H1 (cell line): ENCODE results near the gene CCDC9B. TPM values are rescaled to one million over a fixed set of nuclear protein-coding genes. Genes with fewer than 3 reads are reported as not detected.
A peak's percentile ranks its signal among the peaks of the same experiment; 100 is the strongest.

Experiments used
- CTCF ChIA-PET: fragments of 300-600 bp; sonication (Branson Sonifier 250); formaldehyde crosslinking; loops from one replicate; lab custom pipeline; 2021; ENCODE audit not compliant: partially characterized antibody; lab: Charles Lee
- POLR2A ChIA-PET: fragments of 300-600 bp; sonication (Branson Sonifier 250); formaldehyde crosslinking; loops from one replicate; lab custom pipeline; 2021; ENCODE audit warnings: inconsistent platforms; ENCODE audit not compliant: partially characterized antibody; lab: Charles Lee
- DNase-seq, 2 experiments: peaks; one replicate each; pipeline versions ENCODE4 v3.0.0 to v3.0.0-alpha.2; 2010 to 2022; ENCODE audit warnings: low spot score in 2 of 2, low read depth in 1 of 2, mixed read lengths in 1 of 2
- FAIRE-seq: peaks from 2 replicates; lab custom pipeline; 2011; peaks lifted over from hg19 to GRCh38; lab: Jason Lieb, UNC
- H2AFZ ChIP-seq: 2 replicates; pipeline ENCODE4 v1.8.1; 2012; ENCODE audit warnings: low read length, inconsistent platforms
- H2AK5ac ChIP-seq: 2 replicates; pipeline ENCODE4 v1.6.1; 2013; ENCODE audit warnings: low read depth, low read length
- H2BK120ac ChIP-seq: replicated peaks from 2 replicates; pipeline ENCODE3; 2013; ENCODE audit warnings: low read depth, low read length, inconsistent platforms
- H2BK12ac ChIP-seq: 2 replicates; pipeline ENCODE4 v1.6.1; 2013; ENCODE audit warnings: low read depth, low read length
- H2BK15ac ChIP-seq: 2 replicates; pipeline ENCODE4 v1.6.1; 2013; ENCODE audit warnings: low read length
- H2BK20ac ChIP-seq: 2 replicates; pipeline ENCODE4 v1.6.1; 2013; ENCODE audit warnings: low read length
- H2BK5ac ChIP-seq: 2 replicates; pipeline ENCODE4 v1.6.1; 2013; ENCODE audit warnings: low read depth, low read length
- H3K14ac ChIP-seq: 2 replicates; pipeline ENCODE4 v1.6.1; 2013; ENCODE audit warnings: inconsistent platforms; ENCODE audit not compliant: insufficient read length
- H3K18ac ChIP-seq: 2 replicates; pipeline ENCODE4 v1.6.1; 2013; ENCODE audit warnings: low read length; ENCODE audit errors: extremely low read depth
- H3K23ac ChIP-seq: 2 replicates; pipeline ENCODE4 v1.6.1; 2013; ENCODE audit warnings: inconsistent platforms; ENCODE audit not compliant: insufficient read length
- H3K23me2 ChIP-seq: 2 replicates; pipeline ENCODE4 v1.6.1; 2013; ENCODE audit warnings: low read depth, low read length
- H3K27ac ChIP-seq: 2 replicates; pipeline ENCODE4 v1.6.1; 2011; ENCODE audit warnings: low read depth, low read length, inconsistent platforms
- H3K27me3 ChIP-seq, 4 experiments: replicated peaks in 1 of 4; 1 replicate in 1 of 4; 2 replicates in 3 of 4; pipeline versions ENCODE4 v1.6.1 to v1.8.1; 2011 to 2013; ENCODE audit warnings: low read length in 3 of 4, mild to moderate bottlenecking in 3 of 4, inconsistent platforms in 2 of 4, mixed read lengths in 2 of 4, moderate library complexity in 1 of 4; ENCODE audit not compliant: control insufficient read depth in 3 of 4, insufficient read depth in 3 of 4; ENCODE audit errors: extremely low read depth in 1 of 4
- H3K36me3 ChIP-seq, 4 experiments: 2 replicates each; pipeline versions ENCODE4 v1.6.1 to v1.8.1; 2011 to 2013; ENCODE audit warnings: mild to moderate bottlenecking in 4 of 4, low read length in 3 of 4, moderate library complexity in 2 of 4, control low read depth in 1 of 4, inconsistent platforms in 1 of 4; ENCODE audit not compliant: insufficient read depth in 4 of 4, control insufficient read depth in 2 of 4
- H3K4ac ChIP-seq: replicated peaks from 2 replicates; pipeline ENCODE3; 2013; ENCODE audit warnings: low read length, low read depth, mixed read lengths, inconsistent platforms; ENCODE audit not compliant: insufficient read length
- H3K4me1 ChIP-seq, 4 experiments: replicated peaks in 1 of 4; 1 replicate in 1 of 4; 2 replicates in 3 of 4; pipeline versions ENCODE4 v1.6.1 to v1.8.1; 2011 to 2013; ENCODE audit warnings: low read length in 3 of 4, inconsistent platforms in 2 of 4, mixed read lengths in 1 of 4; ENCODE audit not compliant: insufficient read depth in 4 of 4, control insufficient read depth in 3 of 4
- H3K4me2 ChIP-seq, 2 experiments: 2 replicates each; pipeline versions ENCODE4 v1.6.1 to v1.8.1; 2011 to 2013; ENCODE audit warnings: low read depth in 2 of 2, low read length in 2 of 2, control low read depth in 1 of 2, inconsistent platforms in 1 of 2, mild to moderate bottlenecking in 1 of 2; ENCODE audit not compliant: insufficient read depth in 1 of 2
- H3K4me3 ChIP-seq, 4 experiments: fragments of 200-600, 300-600 bp in 1 of 4; sonication (generic), shearing (Covaris generic), sonication (Bioruptor Twin) in 1 of 4; 2 replicates each; pipeline versions ENCODE4 v1.5.1 to v1.8.1; 2011 to 2016; ENCODE audit warnings: low read length in 4 of 4, low read depth in 3 of 4, control low read depth in 2 of 4, inconsistent platforms in 2 of 4, mild to moderate bottlenecking in 2 of 4, mixed read lengths in 1 of 4, moderate library complexity in 1 of 4; ENCODE audit not compliant: insufficient read depth in 2 of 4; ENCODE audit errors: extremely low read depth in 1 of 4
- H3K56ac ChIP-seq: replicated peaks from 2 replicates; pipeline ENCODE3; 2013; ENCODE audit warnings: low read depth, mild to moderate bottlenecking, mixed read lengths, low read length, inconsistent platforms; ENCODE audit not compliant: insufficient read length
- H3K79me1 ChIP-seq: 2 replicates; pipeline ENCODE4 v1.6.1; 2013; ENCODE audit warnings: low read depth, low read length, control low read depth
- H3K79me2 ChIP-seq, 2 experiments: 2 replicates each; pipeline versions ENCODE4 v1.6.1 to v1.8.1; 2012 to 2013; ENCODE audit warnings: low read length in 2 of 2, mild to moderate bottlenecking in 2 of 2, inconsistent platforms in 1 of 2; ENCODE audit not compliant: insufficient read depth in 2 of 2, control insufficient read depth in 1 of 2
- H3K9ac ChIP-seq, 4 experiments: replicated peaks in 1 of 4; 1 replicate in 1 of 4; 2 replicates in 3 of 4; pipeline versions ENCODE4 v1.6.1 to v1.8.1; 2011 to 2013; ENCODE audit warnings: low read depth in 3 of 4, low read length in 3 of 4, control low read depth in 2 of 4, mild to moderate bottlenecking in 2 of 4, moderate library complexity in 2 of 4, inconsistent platforms in 1 of 4; ENCODE audit errors: extremely low read depth in 1 of 4
- H3K9me3 ChIP-seq, 2 experiments: 2 replicates each; pipeline versions ENCODE4 v1.6.1 to v1.8.1; 2012 to 2013; ENCODE audit warnings: mild to moderate bottlenecking in 2 of 2, moderate library complexity in 2 of 2, control low read depth in 1 of 2, inconsistent platforms in 1 of 2, low read depth in 1 of 2, low read length in 1 of 2, mixed read lengths in 1 of 2; ENCODE audit not compliant: insufficient read depth in 2 of 2
- H4K20me1 ChIP-seq, 2 experiments: replicated peaks in 1 of 2; 2 replicates each; pipeline versions ENCODE3 to v1.8.1; 2011 to 2013; ENCODE audit warnings: inconsistent platforms in 2 of 2, low read length in 2 of 2, mild to moderate bottlenecking in 1 of 2; ENCODE audit not compliant: insufficient read depth in 2 of 2, control insufficient read depth in 1 of 2
- H4K5ac ChIP-seq: 2 replicates; pipeline ENCODE4 v1.6.1; 2013; ENCODE audit warnings: low read length, low read depth, mixed read lengths, inconsistent platforms; ENCODE audit not compliant: insufficient read length
- H4K8ac ChIP-seq: 2 replicates; pipeline ENCODE4 v1.8.0; 2013; ENCODE audit warnings: mild to moderate bottlenecking, moderate library complexity, low read length, inconsistent platforms; ENCODE audit not compliant: insufficient read depth; ENCODE audit errors: extremely low read depth
- H4K91ac ChIP-seq: replicated peaks from 2 replicates; pipeline ENCODE3; 2013; ENCODE audit warnings: low read length, mixed read lengths, inconsistent platforms; ENCODE audit not compliant: insufficient read length
- ASH2L ChIP-seq: fragments of 200-600, 300-600 bp; sonication (generic); IDR thresholded peaks from one replicate; pipeline ENCODE4 v1.7.1; 2017; ENCODE audit warnings: low read length
- ATF2 ChIP-seq: IDR thresholded peaks from 2 replicates; pipeline ENCODE4 v1.6.1; 2012; ENCODE audit warnings: low read length, inconsistent platforms
- GABPA ChIP-seq: IDR thresholded peaks from 2 replicates; pipeline ENCODE4 v1.6.1; 2011; ENCODE audit warnings: mild to moderate bottlenecking, low read length, moderate library complexity, borderline replicate concordance; ENCODE audit not compliant: insufficient read depth
- GTF2F1 ChIP-seq: IDR thresholded peaks from 2 replicates; pipeline ENCODE4 v1.6.1; 2012; ENCODE audit warnings: low read depth, low read length, improper control_type of control experiment, borderline replicate concordance
- POLR2A ChIP-seq, 2 experiments: IDR thresholded peaks; 1 replicate in 1 of 2; 2 replicates in 1 of 2; pipeline ENCODE4 v1.6.1; 2011; ENCODE audit warnings: low read depth in 2 of 2, low read length in 2 of 2, mild to moderate bottlenecking in 2 of 2; ENCODE audit errors: control extremely low read depth in 1 of 2
- RBBP5 ChIP-seq: IDR thresholded peaks from 2 replicates; pipeline ENCODE4 v1.7.1; 2012; ENCODE audit warnings: low read depth, mild to moderate bottlenecking, inconsistent platforms, low read length, moderate library complexity, borderline replicate concordance
- TCF12 ChIP-seq: IDR thresholded peaks from 2 replicates; pipeline ENCODE4 v1.6.1; 2011; ENCODE audit warnings: low read depth, mild to moderate bottlenecking, low read length
- TEAD4 ChIP-seq: IDR thresholded peaks from 2 replicates; pipeline ENCODE4 v1.6.1; 2012; ENCODE audit warnings: low read depth, low read length, inconsistent platforms, mixed read lengths
- WGBS, 2 experiments: shearing (Covaris generic) in 1 of 2; methylation state at CpG; one replicate each; pipeline versions ENCODE4 v1.1.6 to v1.1.7; 2013 to 2015; ENCODE audit warnings: low lambda C conversion rate in 2 of 2, mixed read lengths in 2 of 2, inconsistent platforms in 1 of 2, low coverage in 1 of 2, missing lambda C conversion rate in 1 of 2; ENCODE audit not compliant: insufficient replicate concordance in 2 of 2, insufficient coverage in 1 of 2, insufficient read length in 1 of 2; ENCODE audit errors: extremely low coverage in 1 of 2, missing lambda C conversion rate in 1 of 2; 5-methylcytosine and 5-hydroxymethylcytosine counted together
- polyA plus RNA-seq, 7 experiments: library from polyadenylated mRNA; depleted of rRNA in 3 of 7; stranded (reverse) in 5 of 7; unstranded in 2 of 7; fragments of >200 nt in 5 of 7; fragments of 200-250 nt in 2 of 7; gene quantifications; 1 replicate in 5 of 7; 2 replicates in 1 of 7; 4 replicates in 1 of 7; pipeline versions ENCODE4 v1.2.1 to v1.2.3, GENCODE V29; 2011 to 2013; ENCODE audit warnings: missing spikeins in 2 of 7, mixed read lengths in 2 of 7
- total RNA-seq: library from RNA; stranded (reverse); fragmentation: NEBNext Ultra II Directional; extraction: Animal tissue kit (Norgen Biotek cat#: 25700); gene quantifications from 2 replicates; pipeline ENCODE4 v1.2.1, GENCODE V29; 2021
- TF ChIP-seq, protein P1 (sequence below): IDR thresholded peaks from 2 replicates; pipeline ENCODE4 v1.6.1; 2011; ENCODE audit warnings: low read depth, mild to moderate bottlenecking, low read length; ENCODE audit not compliant: insufficient read depth

CCDC9B gene
- total and polyA plus RNA-seq, 2 of the 8 experiments (the other 6 are each of a cell fraction or from before 2014, with no cell fraction given) = 0.45 to 0.78 TPM

GRCh38 chr15:40335938-40336743 is 4.6 kb downstream of the CCDC9B start:
- H3K9me3 ChIP-seq = no peaks in the 10 kb centered on the region
- H3K4me3 ChIP-seq = no peak overlapping the region
- WGBS, 2 experiments = 88% methylated on average over 11 of the region's 13 CpGs; no CpG with 5 or more reads in 1 of the 2 experiments
- no peak overlapping the region for H3K56ac ChIP-seq
- H2BK15ac ChIP-seq = 0 out of 2 replicates have a peak overlapping the region, but pooled peaks have one; percentile 19
- no peak overlapping the region for H2BK20ac ChIP-seq
- peaks cover 0 to 4% (median under 1%) of the 10 kb centered on the region in 4 experiments; a peak in 1 of 7 replicates for H3K27me3 ChIP-seq
- H3K4me1 ChIP-seq = peaks cover 0 to 44% (median 28%) of the 10 kb centered on the region in 4 experiments; a peak in 6 of 7 replicates
- H4K91ac ChIP-seq = no peak overlapping the region
- no peaks in the 10 kb centered on the region for H4K20me1 ChIP-seq
- H3K14ac ChIP-seq = no peak overlapping the region
- no peak overlapping the region for H3K4me2 ChIP-seq
- H2BK120ac ChIP-seq = no peak overlapping the region
- TF ChIP-seq RBBP5 (no peak), ASH2L (no peak), POLR2A (IDR thresholded peaks at IDR 0.05; ENCODE audit: control extremely low read depth in 1 of 2, low read depth in 2 of 2, low read length in 2 of 2) (no peak), TEAD4 (no peak), GTF2F1 (no peak), ATF2 (no peak), GABPA (no peak), TCF12 (no peak)
- TF ChIP-seq, protein P1, sequence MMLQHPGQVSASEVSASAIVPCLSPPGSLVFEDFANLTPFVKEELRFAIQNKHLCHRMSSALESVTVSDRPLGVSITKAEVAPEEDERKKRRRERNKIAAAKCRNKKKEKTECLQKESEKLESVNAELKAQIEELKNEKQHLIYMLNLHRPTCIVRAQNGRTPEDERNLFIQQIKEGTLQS = no peak
- no peaks in the 10 kb centered on the region; a peak in 1 of 8 replicates for H3K36me3 ChIP-seq
- H3K4ac ChIP-seq = no peak overlapping the region
- peak overlapping the region; percentile 68; the same call in 1 of the 2 replicates for H2BK12ac ChIP-seq
- H2AFZ ChIP-seq = no peak overlapping the region
- no peak overlapping the region for H2BK5ac ChIP-seq
- POLR2A ChIA-PET = interaction anchor here (1.0 to 8.1 kb wide), 12 partner anchors 8 to 61 kb away, joined by 3 to 66 read pairs (median 4); partner anchors contain the start of genes INAFM2, KNSTRN and PLCB2
- DNase-seq (no peak), FAIRE-seq (no peak)
- no peaks in the 10 kb centered on the region; the same call in 1 of the 2 replicates for H3K23me2 ChIP-seq
- no peaks in the 10 kb centered on the region for H3K79me2 ChIP-seq
- H3K18ac ChIP-seq = peak overlapping the region; percentile 34; the same call in 1 of the 2 replicates
- no peak overlapping the region for H2AK5ac ChIP-seq
- no peak overlapping the region for H3K23ac ChIP-seq
- CTCF ChIA-PET = interaction anchor here (0.5 to 27.4 kb wide), 28 partner anchors 8 to 312 kb away, joined by 3 to 584 read pairs (median 9); partner anchors contain the start of genes ANKRD63, BAHD1, DISP2 and INAFM2
- no peak overlapping the region for H3K9ac ChIP-seq
- H4K8ac ChIP-seq = no peak overlapping the region; the same call in 1 of the 2 replicates
- H3K27ac ChIP-seq = no peak overlapping the region
- H4K5ac ChIP-seq = no peak overlapping the region
- H3K79me1 ChIP-seq = no peaks in the 10 kb centered on the region
